ENCODE data around the gene ANTXR2. TPM values are rescaled to one million over a fixed set of nuclear protein-coding genes. Genes with fewer than 3 reads are reported as not detected.
"Not testable (repeated sequence)": the region's sequence is repeated elsewhere in the genome, so short reads cannot be mapped to it uniquely, and the experiment has no call there.

Gene ANTXR2
- total RNA-seq, 4 donors from 2014 or later, result 319 to 518 (median 329) TPM

GRCh38 chr4:79898055-79898454 is 175.0 kb downstream of the ANTXR2 start:
- no peak for DNase-seq (ENCODE audit: extremely low spot score)
- H3K4me1 ChIP-seq, result no peaks in the 10 kb centered on the region
- 93% methylated on average over 2 of the region's 2 CpGs for WGBS
- intact Hi-C loops (cut with DNase I), result no loop called here
- H3K4me3 ChIP-seq, result no peak overlapping the region
- no peaks in the 10 kb centered on the region for H3K36me3 ChIP-seq
- TF ChIP-seq POLR2AphosphoS5 (IDR thresholded peaks at IDR 0.05), result no peak
- TF ChIP-seq POLR2A (IDR thresholded peaks at IDR 0.05; ENCODE audit: low read depth), result no peak
- no peak for TF ChIP-seq EP300 (IDR thresholded peaks at IDR 0.05)
- TF ChIP-seq CTCF (IDR thresholded peaks at IDR 0.05), result no peak
- H3K9me3 ChIP-seq, result no peaks in the 10 kb centered on the region
- no peaks in the 10 kb centered on the region for H3K27me3 ChIP-seq
- no peak overlapping the region for H3K27ac ChIP-seq (replicated peaks in 1 of 4)

- Histone ChIP-seq H3K27ac (replicated peaks in 1 of 4) (no peak overlapping the region), H3K4me1 (no peaks in the 10 kb centered on the region), H3K36me3 (no peaks in the 10 kb centered on the region), H3K9me3 (no peaks in the 10 kb centered on the region), H3K4me3 (no peak overlapping the region), H3K27me3 (no peaks in the 10 kb centered on the region)
- intact Hi-C loops (cut with DNase I), result no loop called here
- 83% methylated on average over 3 of the region's 3 CpGs for WGBS
- TF ChIP-seq CTCF (IDR thresholded peaks at IDR 0.05) (no peak), POLR2A (IDR thresholded peaks at IDR 0.05; ENCODE audit: low read depth) (no peak), POLR2AphosphoS5 (IDR thresholded peaks at IDR 0.05) (no peak), EP300 (IDR thresholded peaks at IDR 0.05) (no peak)
- DNase-seq (ENCODE audit: extremely low spot score), result no peak
Observed at GRCh38 chr4:79897174-79897573, 175.9 kb downstream of the ANTXR2 start.

GRCh38 chr4:79893456-79893855 is 179.6 kb downstream of the ANTXR2 start:
- no peaks in the 10 kb centered on the region for H3K4me1 ChIP-seq

GRCh38 chr4:79889026-79889425 is 184.0 kb downstream of the ANTXR2 start:
- intact Hi-C loops (cut with DNase I); H3K27ac ChIP-seq (replicated peaks in 1 of 4); DNase-seq (ENCODE audit: extremely low spot score); H3K27me3 ChIP-seq; H3K9me3 ChIP-seq; H3K4me3 ChIP-seq; H3K4me1 ChIP-seq; H3K36me3 ChIP-seq: not testable (repeated sequence)
- WGBS, result 90% methylated on average over 1 of the region's 1 CpG

More at GRCh38 chr4:79893456-79893855, 179.6 kb downstream of the ANTXR2 start:
- H3K9me3 ChIP-seq, result no peaks in the 10 kb centered on the region
- H3K27me3 ChIP-seq, result no peaks in the 10 kb centered on the region
- no peak overlapping the region for H3K27ac ChIP-seq (replicated peaks in 1 of 4)
- WGBS, result 81% methylated on average over 2 of the region's 2 CpGs
- DNase-seq (ENCODE audit: extremely low spot score), result no peak
- intact Hi-C loops (cut with DNase I), result no loop called here
- TF ChIP-seq CTCF (IDR thresholded peaks at IDR 0.05), result no peak
- TF ChIP-seq POLR2A (IDR thresholded peaks at IDR 0.05; ENCODE audit: low read depth), result no peak
- TF ChIP-seq EP300 (IDR thresholded peaks at IDR 0.05), result no peak
- TF ChIP-seq POLR2AphosphoS5 (IDR thresholded peaks at IDR 0.05), result no peak
- H3K4me3 ChIP-seq, result no peak overlapping the region
- no peaks in the 10 kb centered on the region for H3K36me3 ChIP-seq

- DNase-seq (ENCODE audit: extremely low spot score), result no peak
- Histone ChIP-seq H3K27me3 (no peaks in the 10 kb centered on the region), H3K4me1 (no peaks in the 10 kb centered on the region), H3K9me3 (no peaks in the 10 kb centered on the region), H3K27ac (replicated peaks in 1 of 4) (no peak overlapping the region), H3K4me3 (no peak overlapping the region), H3K36me3 (no peaks in the 10 kb centered on the region)
- no peak for TF ChIP-seq POLR2A (IDR thresholded peaks at IDR 0.05; ENCODE audit: low read depth)
- no peak for TF ChIP-seq CTCF (IDR thresholded peaks at IDR 0.05)
- no peak for TF ChIP-seq POLR2AphosphoS5 (IDR thresholded peaks at IDR 0.05)
- no peak for TF ChIP-seq EP300 (IDR thresholded peaks at IDR 0.05)
- intact Hi-C loops (cut with DNase I), result no loop called here
- 95% methylated on average over 1 of the region's 1 CpG for whole genome bisulfite sequencing
Observed at GRCh38 chr4:79886557-79886956, 186.5 kb downstream of the ANTXR2 start.

All from esophagus muscularis mucosa (tissue), 4 donors.